ENCODE results near the gene TCF4.

DNA sequence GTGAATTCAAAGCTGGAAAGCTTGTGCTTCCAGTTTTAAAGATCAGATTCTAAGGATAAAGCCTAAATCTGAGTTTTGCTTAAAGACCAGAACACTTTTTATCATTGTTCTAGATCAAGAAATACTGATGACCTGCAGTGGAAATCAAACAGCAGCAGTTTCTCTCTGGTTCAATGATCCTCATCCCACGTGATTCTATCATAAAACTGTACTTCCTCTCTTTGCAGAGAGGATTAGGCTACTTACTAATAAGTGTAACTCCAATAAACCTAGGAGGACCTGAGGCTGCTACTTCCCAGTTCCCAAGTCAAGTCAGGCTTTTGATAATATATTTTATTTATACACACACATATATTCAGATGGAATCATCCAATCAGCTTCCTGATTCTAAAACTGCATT is 81.9 kb downstream of the TCF4 start:
- TF ChIP-seq, protein P1, sequence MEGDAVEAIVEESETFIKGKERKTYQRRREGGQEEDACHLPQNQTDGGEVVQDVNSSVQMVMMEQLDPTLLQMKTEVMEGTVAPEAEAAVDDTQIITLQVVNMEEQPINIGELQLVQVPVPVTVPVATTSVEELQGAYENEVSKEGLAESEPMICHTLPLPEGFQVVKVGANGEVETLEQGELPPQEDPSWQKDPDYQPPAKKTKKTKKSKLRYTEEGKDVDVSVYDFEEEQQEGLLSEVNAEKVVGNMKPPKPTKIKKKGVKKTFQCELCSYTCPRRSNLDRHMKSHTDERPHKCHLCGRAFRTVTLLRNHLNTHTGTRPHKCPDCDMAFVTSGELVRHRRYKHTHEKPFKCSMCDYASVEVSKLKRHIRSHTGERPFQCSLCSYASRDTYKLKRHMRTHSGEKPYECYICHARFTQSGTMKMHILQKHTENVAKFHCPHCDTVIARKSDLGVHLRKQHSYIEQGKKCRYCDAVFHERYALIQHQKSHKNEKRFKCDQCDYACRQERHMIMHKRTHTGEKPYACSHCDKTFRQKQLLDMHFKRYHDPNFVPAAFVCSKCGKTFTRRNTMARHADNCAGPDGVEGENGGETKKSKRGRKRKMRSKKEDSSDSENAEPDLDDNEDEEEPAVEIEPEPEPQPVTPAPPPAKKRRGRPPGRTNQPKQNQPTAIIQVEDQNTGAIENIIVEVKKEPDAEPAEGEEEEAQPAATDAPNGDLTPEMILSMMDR (IDR thresholded peaks at IDR 0.05; ENCODE audit: low read depth, low read length, poor library complexity, severe bottlenecking), result no peak
- no peak for TF ChIP-seq EZH2phosphoT487 (IDR thresholded peaks at IDR 0.05; ENCODE audit: borderline replicate concordance, low read length)

All from DOHH2 (cell line).